Heart left ventricle (tissue), 13 donors: Measurements from ENCODE around the gene THSD4.

ENCODE experiments used
- POLR2A ChIP-seq, 2 donors: fragments of 450-650 bp; IDR thresholded peaks; one replicate each; pipeline ENCODE4 v1.6.1; 2017; ENCODE audit warnings: antibody characterized with exemption in 2 of 2, mild to moderate bottlenecking in 2 of 2, moderate library complexity in 2 of 2
- TF ChIP-seq, protein P1 (sequence below), 12 donors: fragments of 200-600 bp; sonication (generic) in 4 of 12; IDR thresholded peaks; one replicate each; pipeline versions ENCODE4 v1.5.0 to v1.8.0; 2018 to 2022; ENCODE audit warnings: antibody characterized with exemption in 12 of 12, mild to moderate bottlenecking in 5 of 12
- donor health status: ischemic (EF 13 %, LVEDD 7.1; RV severe dilation, severe dysfunction).
- donor health status: DM: no; HTN: yes; CAD: no.
- donor health status: DM: no; HTN: no; CAD: no.
- donor health status: ischemic (EF 25% LVEDD 6.9; RV normal size, moderate dysfunction).
- donor health status: ischemic (EF 25% LVEDD 5.7; RV mildly dilated, moderate dysfunction).
- donor health status: ischemic (EF 35%, LVEDD 5.7; RV mildly dilated, moderate dysfunction).
- donor health status: nonischemic (EF 11% LVEDD 7.7; RV severe dilation, severe dysfunction).
- donor health status: DM: yes; HTN: yes; CAD: no.
- donor health status: PGD.
- donor health status: ischemic (EF 29% LVEDD 5.4; RV normal size, mild dysfunction).
- donor health status: nonischemic (EF 23%, LVEDD 6.1; RV moderate dilation, normal function).

- TF ChIP-seq, protein P1, sequence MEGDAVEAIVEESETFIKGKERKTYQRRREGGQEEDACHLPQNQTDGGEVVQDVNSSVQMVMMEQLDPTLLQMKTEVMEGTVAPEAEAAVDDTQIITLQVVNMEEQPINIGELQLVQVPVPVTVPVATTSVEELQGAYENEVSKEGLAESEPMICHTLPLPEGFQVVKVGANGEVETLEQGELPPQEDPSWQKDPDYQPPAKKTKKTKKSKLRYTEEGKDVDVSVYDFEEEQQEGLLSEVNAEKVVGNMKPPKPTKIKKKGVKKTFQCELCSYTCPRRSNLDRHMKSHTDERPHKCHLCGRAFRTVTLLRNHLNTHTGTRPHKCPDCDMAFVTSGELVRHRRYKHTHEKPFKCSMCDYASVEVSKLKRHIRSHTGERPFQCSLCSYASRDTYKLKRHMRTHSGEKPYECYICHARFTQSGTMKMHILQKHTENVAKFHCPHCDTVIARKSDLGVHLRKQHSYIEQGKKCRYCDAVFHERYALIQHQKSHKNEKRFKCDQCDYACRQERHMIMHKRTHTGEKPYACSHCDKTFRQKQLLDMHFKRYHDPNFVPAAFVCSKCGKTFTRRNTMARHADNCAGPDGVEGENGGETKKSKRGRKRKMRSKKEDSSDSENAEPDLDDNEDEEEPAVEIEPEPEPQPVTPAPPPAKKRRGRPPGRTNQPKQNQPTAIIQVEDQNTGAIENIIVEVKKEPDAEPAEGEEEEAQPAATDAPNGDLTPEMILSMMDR (IDR thresholded peaks at IDR 0.05), result no peak
- no peak for TF ChIP-seq POLR2A (IDR thresholded peaks at IDR 0.05)
Observed at GRCh38 chr15:71149646-71150557, 34.6 kb downstream of the THSD4 start.
